Colonic mucosa (tissue), 4 donors: ENCODE data around the gene DYNLT4. TPM values are rescaled to one million over a fixed set of nuclear protein-coding genes. Genes with fewer than 3 reads are reported as not detected.

Experiments used
- DNase-seq: peaks from one replicate; pipeline ENCODE4 v3.0.0-alpha.2; 2020
- H3K27ac ChIP-seq: fragments of 200-600 bp; one replicate; pipeline ENCODE4 v1.8.0; 2021
- H3K27me3 ChIP-seq: fragments of 200-600 bp; one replicate; pipeline ENCODE4 v1.8.0; 2021
- H3K36me3 ChIP-seq: fragments of 200-600 bp; one replicate; pipeline ENCODE4 v1.8.0; 2021
- H3K4me1 ChIP-seq: fragments of 200-600 bp; one replicate; pipeline ENCODE4 v1.8.0; 2021; ENCODE audit warnings: mild to moderate bottlenecking
- H3K4me3 ChIP-seq: fragments of 200-600 bp; one replicate; pipeline ENCODE4 v1.8.0; 2021
- H3K9ac ChIP-seq, 2 donors: one replicate each; pipeline ENCODE4 v1.7.0; 2013; ENCODE audit warnings: control low read depth in 2 of 2, low read depth in 2 of 2, low read length in 2 of 2
- H3K9me3 ChIP-seq: fragments of 200-600 bp; one replicate; pipeline ENCODE4 v1.8.0; 2021
- CTCF ChIP-seq: fragments of 200-600 bp; IDR thresholded peaks from one replicate; pipeline ENCODE4 v1.8.0; 2022; ENCODE audit warnings: antibody characterized with exemption, mild to moderate bottlenecking
- intact Hi-C: fragments of 100-400 bp; cut with DNase I; formaldehyde crosslinking; loops from one replicate; pipeline ENCODE4 v1.14.1; 2022
- total RNA-seq, 2 donors: library from RNA; stranded (reverse); fragmentation: NEBNext Ultra II Directional in 1 of 2; extraction: Animal tissue kit (Norgen Biotek cat#: 25700) in 1 of 2; gene quantifications; one replicate each; pipeline ENCODE4 v1.2.1, GENCODE V29; 2021
- donor health status: healthy.
- donor health status: DM: no; HTN: no; CAD: no.
- donor health status: DM: no; HTN: no; CAD: no.

Gene DYNLT4
- total RNA-seq, 2 donors from 2014 or later = 0.35 to 0.56 TPM

GRCh38 chr1:44822131-44822701, 15.1 kb upstream of the DYNLT4 start:
- Histone ChIP-seq H3K9me3 (no peaks in the 10 kb centered on the region), H3K9ac (no peak overlapping the region), H3K4me1 (no peaks in the 10 kb centered on the region), H3K4me3 (no peak overlapping the region), H3K27me3 (no peaks in the 10 kb centered on the region), H3K27ac (no peak overlapping the region), H3K36me3 (no peaks in the 10 kb centered on the region)
- intact Hi-C loops = no loop called here
- no peak for TF ChIP-seq CTCF
- DNase-seq = no peak

GRCh38 chr1:44821240-44821715, 14.1 kb upstream of the DYNLT4 start:
- no peaks in the 10 kb centered on the region for H3K36me3 ChIP-seq
- intact Hi-C loops = no loop called here
- no peaks in the 10 kb centered on the region for H3K27me3 ChIP-seq
- no peaks in the 10 kb centered on the region for H3K9me3 ChIP-seq
- no peaks in the 10 kb centered on the region for H3K4me1 ChIP-seq
- peak overlapping the region in 1 of 2 donors; percentile 30 for H3K9ac ChIP-seq
- no peak overlapping the region for H3K4me3 ChIP-seq
- no peak overlapping the region for H3K27ac ChIP-seq
- TF ChIP-seq CTCF = no peak
- DNase-seq = no peak

GRCh38 chr1:44820328-44821239, 13.4 kb upstream of the DYNLT4 start:
- Histone ChIP-seq H3K9me3 (no peaks in the 10 kb centered on the region), H3K27me3 (no peaks in the 10 kb centered on the region), H3K9ac (peak overlapping the region; percentile 83 to 88), H3K27ac (peak overlapping the region; percentile 97), H3K4me3 (peak overlapping the region; percentile 45), H3K4me1 (no peaks in the 10 kb centered on the region), H3K36me3 (no peaks in the 10 kb centered on the region)
- no peak for TF ChIP-seq CTCF
- no peak for DNase-seq
- intact Hi-C loops = no loop called here

DNA sequence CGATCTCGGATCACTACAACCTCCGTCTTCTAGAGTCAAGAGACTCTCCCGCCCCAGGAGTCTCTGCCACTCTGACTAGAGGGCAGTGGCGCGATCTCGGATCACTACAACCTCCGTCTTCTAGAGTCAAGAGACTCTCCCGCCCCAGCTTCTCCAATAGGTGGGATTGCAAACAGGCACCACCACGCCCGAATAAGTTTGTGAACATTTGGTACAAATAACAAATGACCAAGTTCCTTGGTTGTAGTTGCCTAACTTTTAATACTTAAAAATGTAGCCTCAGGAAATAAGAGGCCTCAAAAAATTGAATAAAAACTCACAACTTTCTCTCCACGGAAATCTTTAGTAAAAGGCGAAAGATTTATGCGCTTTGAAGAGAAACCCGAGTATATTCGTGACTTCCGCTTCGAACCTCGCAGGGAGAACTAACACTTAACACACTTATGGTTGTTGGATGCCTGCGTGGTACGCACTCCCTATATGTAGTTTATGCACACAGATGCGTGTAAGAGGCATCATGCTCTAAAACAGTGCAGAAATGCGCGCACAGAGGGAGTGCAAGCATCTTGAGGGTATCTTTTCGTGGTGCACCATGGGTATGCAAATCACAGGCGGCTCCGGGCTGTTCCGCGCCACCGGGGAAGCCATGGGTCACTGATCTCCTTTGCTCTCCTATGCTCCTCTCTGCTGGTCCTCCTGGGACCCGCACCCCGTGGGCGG, 12.6 kb upstream of the DYNLT4 start:
- peak; percentile 84 for DNase-seq
- Histone ChIP-seq H3K4me1 (no peaks in the 10 kb centered on the region), H3K36me3 (no peaks in the 10 kb centered on the region), H3K4me3 (peak overlapping the region; percentile 45), H3K27me3 (no peaks in the 10 kb centered on the region), H3K9ac (peak overlapping the region; percentile 83 to 88), H3K9me3 (no peaks in the 10 kb centered on the region), H3K27ac (peak overlapping the region; percentile 97)
- intact Hi-C loops = no loop called here
- peak; percentile 5 for TF ChIP-seq CTCF

GRCh38 chr1:44819196-44819607, 12.1 kb upstream of the DYNLT4 start:
- H3K27ac ChIP-seq = peak overlapping the region; percentile 97
- no peaks in the 10 kb centered on the region for H3K9me3 ChIP-seq
- intact Hi-C loops = no loop called here
- DNase-seq = no peak
- H3K36me3 ChIP-seq = no peaks in the 10 kb centered on the region
- peak overlapping the region; percentile 45 for H3K4me3 ChIP-seq
- H3K4me1 ChIP-seq = no peaks in the 10 kb centered on the region
- no peak for TF ChIP-seq CTCF
- H3K9ac ChIP-seq = peak overlapping the region; percentile 83 to 88
- no peaks in the 10 kb centered on the region for H3K27me3 ChIP-seq
